GM21717 (cell line): ENCODE measurements around the gene ABCC4.

ENCODE experiments used
- ATAC-seq: cut with Tn5 transposase; IDR thresholded peaks from one replicate; pipeline ENCODE4 v1.9.1; 2021; ENCODE audit warnings: mild to moderate bottlenecking, moderate library complexity; ENCODE audit not compliant: unreplicated experiment

The ABCC4 gene

DNA sequence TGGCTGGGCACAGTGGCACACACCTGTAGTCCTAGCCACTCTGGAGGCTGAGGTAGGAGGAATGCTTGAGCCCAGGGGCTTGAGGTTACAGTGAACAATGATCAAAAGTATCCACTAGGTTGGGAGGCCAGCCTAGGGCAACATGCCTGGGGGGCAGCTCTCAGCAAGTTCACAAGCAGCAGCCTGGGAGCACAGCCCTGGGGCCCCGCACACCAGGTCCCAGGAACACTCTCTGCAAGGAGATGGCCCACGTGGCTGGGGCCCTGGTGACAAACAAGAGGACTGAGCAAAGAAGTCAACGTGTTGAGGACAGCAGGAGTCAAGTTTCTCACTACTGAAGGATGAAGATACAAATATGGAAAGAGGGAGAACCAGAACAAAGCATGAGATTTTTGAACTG, 39.3 kb downstream of the ABCC4 start:
- ATAC-seq: no peak

DNA sequence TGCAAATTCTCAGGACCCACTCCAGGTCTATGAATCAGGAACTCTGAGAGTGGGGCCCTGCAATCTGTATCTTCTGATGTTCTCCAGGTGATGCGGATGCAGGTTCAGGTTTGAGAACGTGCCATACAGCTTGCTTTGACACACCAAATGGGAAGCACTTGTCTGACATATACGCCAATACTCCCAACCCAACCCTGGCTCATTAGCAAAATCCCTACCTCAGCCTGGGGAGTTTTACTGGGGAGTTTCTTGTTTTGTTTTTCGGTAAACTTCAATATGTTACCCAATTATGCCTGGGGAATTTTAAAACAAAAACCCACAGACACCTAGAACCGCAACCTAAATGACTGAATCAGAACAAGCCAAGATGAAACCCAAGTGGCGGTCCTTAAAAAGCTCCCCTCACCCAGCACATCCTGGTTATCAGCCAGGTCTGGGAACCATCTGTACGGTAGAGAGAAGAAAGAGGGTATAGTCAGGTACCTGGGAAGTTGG, 41.2 kb downstream of the ABCC4 start:
- ATAC-seq: peak; percentile 61

DNA sequence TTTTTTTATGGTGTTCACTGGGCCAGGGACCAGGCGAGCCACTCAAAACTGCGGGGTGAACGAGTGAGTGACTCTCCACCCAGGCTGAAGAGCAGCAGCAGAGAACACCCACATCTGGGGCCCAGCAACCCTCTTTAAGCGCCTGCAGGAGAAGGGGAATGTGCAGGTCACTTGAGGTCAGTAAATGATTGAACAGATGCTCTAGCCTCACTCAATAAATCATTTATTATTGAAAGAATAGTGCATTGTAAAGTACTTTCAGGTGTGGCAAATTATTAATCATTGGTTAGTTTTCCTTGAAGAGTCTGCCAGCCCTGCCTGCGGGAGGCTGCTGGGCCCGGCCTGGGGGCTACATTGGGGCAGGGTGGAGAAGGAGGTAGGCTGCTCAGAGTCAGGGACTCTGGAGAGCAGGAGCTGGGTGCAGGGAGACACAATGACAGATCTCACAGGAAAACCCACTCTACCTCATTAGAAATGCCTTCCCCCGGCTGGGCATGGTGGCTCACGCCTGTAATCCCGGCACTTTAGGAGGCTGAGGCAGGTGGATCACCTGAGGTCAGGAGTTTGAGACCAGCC, 42.5 kb downstream of the ABCC4 start:
- ATAC-seq: no peak

DNA sequence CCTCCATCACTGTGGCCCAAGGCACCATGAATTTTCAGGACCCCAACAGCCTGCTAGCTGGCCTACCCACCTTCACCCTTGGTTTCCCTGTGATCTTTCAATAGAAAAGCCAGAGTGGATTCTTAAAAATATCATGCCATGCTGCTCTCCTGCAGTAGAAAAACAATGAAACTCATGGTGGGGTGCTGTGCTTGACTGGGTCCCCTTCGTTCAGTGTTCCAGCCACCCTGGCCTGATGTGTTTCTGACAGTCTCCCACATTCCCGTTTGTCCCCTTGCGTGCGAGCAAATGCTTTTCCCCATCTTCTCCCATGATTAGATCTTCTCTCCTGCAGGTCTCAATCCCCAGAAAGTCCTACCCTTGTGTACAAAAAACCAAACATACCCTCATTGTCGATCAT, 43.2 kb downstream of the ABCC4 start:
- ATAC-seq: no peak

DNA sequence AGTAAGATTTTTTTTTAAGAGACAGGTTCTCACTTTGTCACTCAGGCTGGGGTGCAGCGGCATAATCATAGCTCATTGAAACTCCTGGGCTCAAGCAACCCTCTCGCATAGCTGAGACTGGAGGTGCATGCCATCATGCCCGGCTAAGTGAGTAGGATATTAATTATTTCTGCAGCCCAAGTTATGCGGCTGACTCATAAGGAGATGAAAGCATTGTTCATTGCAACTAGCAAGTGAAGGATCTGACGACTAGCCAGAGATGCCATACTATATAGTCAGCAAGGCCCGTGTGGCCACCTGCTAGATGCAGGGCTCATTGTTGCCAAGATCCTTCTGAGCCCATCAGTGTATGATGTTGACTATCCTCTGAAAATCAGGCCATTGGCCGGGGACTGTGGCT, 45.2 kb downstream of the ABCC4 start:
- ATAC-seq: no peak

DNA sequence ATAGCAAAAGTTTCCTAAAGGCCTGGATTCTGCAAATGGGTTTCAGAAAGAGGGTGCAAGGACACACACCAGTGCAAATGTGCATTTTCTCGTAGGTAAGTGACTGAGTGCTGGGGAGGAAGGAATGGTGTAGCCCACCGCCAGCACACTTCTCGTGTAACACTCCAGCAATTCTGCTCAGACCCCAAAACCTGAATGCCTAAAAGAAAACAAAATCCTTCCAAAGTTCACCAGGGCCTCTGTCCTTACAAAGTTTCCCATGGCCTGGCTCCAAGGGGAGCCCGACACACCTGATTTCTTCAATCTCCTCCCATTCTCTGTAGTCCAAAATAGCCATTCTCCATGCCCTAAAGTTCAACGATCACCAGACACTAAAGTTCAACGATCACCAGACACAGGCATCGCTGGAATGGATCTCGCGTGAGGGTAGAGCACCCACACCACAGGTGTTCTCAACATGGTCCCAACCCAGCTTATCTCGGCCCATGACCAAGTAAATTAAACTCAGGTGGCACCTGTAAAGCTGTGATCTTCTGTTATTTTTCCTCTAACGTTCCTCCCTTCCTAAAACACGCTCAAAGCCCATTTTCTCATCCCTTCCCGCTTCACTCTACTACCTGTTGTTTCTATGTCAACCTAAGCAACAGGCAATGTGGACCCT, 46.0 kb downstream of the ABCC4 start:
- ATAC-seq: no peak

DNA sequence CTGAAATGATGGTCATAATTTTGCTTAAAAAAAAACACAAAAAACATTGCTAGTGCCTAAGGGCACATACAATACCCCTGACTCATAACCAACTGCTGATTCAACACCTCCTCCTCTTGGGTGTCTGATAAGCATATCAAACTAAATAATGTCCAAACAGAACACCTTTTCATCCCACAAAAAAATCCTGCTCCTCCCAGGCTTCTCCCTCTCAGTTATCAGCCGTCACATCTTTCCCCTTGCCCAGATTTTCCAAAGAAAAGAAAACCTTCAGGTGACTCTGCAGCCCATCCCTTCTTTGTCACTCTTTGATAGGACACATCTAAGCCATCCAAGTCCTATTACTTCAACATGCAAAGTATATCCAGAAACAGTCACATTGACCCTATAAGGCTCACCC, 46.9 kb downstream of the ABCC4 start:
- ATAC-seq: no peak

DNA sequence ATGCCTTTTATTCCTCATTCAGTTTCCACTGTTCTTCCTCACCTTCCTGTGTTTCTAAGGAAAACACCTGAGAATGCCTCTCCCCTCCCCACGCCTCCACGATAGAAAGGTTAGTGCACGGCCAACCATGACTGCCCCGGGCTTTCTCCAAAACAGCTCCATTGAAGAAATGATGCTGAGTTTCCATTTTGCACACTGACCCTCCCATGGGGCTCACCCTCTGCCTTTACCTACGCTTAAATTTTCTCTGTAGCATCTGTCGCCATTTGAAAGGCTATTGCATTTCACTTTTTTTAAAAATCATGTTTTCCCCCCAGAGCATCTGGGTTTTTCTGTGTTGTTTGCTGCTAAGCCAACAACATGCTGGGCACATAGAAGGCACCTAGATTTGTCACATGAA, 48.2 kb downstream of the ABCC4 start:
- ATAC-seq: no peak

DNA sequence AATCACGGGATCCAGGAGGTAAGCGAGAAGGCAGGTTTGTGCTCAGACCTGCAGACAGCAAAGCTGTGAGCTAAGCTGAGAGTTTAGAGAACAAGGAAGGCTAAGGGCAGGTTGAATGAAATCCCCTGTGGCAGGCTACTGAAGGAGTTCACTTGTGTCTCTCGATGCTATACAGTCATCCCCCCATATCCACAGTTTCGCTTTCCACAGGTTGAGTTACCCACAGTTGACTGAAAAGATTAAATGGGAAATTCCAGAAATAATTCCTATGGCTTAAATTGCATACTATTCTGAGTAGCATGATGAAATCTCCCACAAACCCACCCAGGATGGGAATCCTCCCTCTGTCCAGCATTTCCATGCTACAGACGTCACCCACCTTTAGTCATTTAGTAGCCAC, 49.6 kb downstream of the ABCC4 start:
- peak; percentile 48 for ATAC-seq

DNA sequence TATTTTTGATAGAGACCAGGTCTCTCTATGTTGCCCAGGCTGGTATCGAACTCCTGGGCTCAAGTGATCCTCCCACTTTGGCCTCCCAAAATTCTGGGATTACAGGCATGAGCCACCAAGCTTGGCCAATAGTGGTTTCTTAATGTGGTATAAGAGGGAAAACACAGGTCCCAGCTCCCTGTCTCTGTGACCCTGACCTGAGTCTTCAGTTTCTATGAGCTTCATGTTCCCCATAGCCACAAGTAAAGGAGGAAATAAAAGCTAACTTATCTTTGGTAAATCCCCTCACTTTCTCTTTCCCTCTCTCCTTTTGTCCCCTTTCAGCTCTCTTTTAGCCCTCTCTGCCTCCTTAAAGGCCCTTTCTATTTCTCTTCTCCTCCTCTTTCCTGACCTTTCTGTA, 50.3 kb downstream of the ABCC4 start:
- ATAC-seq: peak; percentile 54

DNA sequence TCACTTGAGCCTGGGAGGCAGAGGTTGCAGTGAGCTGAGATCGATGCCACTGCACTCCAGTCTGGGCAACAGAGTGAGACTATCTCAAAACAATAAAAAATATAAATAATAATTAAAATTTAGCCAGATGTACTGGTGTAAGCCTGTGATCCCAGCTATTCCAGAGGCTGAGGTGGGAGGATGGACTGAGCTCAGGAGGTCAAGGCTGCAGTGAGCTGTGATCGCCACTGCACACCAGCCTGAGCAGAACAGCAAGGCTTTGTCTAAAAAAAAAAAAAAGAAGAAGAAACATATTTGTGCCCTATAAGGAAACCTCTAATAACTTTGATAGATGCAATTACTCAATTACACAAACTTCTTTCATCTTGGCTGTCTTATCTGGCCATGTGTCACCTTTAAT, 52.3 kb downstream of the ABCC4 start:
- ATAC-seq: no peak

DNA sequence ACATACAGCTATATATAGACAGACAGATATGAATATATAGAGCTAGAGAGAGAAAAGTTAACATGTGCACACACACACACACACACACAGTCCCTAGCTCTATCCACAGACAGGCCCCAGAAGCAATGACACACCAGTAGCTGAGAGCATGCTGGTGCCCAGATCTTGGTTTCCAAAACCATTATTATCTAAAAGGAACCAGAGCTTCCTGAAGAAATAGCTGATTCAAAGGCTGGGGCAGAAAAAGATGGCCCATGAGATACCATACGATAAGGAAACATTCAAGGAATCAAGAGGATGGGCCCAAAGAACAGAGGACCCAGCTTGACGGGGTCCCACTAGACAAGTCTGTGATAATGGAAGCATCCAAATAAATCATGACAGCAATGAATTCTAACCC, 53.4 kb downstream of the ABCC4 start:
- ATAC-seq: no peak

DNA sequence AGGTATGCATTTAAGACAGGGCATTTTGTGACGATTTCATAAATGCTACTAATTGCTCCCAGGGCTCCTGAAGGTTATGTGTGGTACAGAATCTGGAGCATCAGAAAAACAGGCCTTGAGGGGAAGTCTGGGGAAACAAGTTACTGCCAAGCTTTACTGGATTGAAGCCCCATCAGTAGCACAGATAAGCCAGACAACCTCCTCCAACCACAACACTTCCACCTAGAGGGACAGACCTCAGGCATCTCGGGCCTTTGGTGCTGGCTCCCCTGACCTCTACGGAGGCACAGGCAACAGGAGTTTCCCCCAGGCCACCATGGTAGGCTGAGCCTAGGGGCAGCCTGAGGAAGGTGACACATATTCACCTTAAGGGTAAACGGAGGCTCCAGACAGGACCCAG, 54.1 kb downstream of the ABCC4 start:
- no peak for ATAC-seq

DNA sequence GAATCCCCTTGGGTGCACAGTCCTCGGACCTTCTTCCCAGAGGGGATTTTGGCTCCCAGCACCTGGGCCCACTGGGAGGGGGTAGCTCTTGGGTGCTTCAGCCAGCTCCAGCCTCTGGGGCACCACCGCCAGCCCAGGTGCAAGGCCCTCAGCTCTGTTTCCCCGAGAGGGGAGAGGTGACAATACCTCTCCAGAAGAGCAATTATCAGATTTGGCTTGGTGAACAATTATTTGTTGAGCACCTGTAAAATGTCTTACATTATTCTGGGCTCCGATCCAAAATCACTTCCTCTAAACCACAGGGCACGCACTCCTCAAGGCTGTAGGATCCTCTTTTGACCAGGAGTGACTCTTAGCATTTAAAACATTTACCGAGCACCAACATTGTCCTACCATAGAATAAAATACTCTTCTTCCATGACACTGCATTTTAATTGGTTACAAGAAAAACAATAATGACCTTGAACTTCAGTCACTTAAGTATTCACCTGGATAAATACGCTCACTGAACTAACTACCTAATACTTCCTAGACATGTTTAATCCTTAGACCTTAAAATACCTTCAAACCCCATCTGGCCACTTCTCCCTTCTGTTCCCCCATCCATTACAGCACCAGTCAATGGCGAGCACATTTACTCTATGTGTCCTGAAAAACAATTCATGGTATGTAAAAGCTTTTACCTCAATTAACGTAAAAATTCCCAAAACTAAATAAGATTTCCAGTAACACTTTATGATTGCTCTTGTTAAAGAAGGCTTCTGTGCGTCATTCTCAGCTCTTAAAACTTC, 54.8 kb downstream of the ABCC4 start:
- no peak for ATAC-seq

DNA sequence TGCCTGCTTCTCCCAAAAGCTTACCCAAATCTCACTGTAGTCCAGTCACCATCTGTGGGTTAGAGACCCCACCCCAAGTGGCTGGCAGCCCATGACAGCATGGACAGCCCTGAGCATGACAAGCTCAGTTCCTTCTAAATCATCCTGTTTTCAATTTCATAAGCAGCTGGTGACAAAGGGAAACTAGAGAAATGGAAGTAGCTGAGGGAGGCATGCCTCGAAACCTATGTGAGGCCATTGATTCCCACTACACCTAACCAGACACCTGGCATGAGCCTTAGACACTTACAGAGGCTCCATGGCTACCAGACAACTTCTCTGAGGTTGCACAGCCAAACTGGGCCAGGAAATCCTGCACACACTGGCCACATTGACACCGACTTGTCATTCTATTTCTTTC, 56.2 kb downstream of the ABCC4 start:
- peak; percentile 52 for ATAC-seq

DNA sequence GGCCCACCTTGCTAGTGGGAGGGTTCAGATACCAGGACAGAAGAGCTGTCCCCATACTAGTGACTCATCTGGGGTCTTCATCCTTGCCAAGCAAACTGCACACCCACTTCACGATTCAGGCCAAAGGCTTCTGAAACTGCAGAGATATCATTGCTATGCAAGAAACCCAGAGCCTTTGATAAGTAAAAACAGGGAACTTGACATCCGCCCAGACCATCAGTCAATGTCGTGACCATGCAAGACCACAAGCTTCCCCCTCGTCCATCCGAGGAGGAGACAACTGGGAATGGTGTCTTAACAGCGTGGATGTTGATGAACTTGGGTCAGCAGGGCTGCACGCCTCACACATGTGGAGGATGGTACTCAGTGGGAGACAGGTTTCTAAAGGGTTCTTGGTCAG, 58.0 kb downstream of the ABCC4 start:
- no peak for ATAC-seq

DNA sequence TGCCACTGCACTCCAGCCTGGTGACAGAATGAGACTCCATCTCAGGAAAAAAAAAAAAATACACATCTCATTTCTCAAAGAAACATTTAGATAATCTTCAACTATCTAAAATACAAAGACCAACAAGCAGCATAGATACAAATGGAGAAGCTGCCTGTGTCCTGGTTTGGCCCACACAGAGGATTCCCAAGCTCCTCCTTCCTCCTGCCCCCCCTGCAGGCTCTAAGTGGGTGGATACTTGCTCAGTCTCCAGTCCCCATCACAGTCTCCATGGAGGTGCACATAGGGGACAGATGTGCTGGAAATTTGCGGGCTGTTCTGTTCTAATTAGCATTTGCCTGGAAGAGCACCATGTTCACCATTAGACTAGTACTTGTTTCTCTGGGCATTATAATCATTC, 59.9 kb downstream of the ABCC4 start:
- no peak for ATAC-seq

DNA sequence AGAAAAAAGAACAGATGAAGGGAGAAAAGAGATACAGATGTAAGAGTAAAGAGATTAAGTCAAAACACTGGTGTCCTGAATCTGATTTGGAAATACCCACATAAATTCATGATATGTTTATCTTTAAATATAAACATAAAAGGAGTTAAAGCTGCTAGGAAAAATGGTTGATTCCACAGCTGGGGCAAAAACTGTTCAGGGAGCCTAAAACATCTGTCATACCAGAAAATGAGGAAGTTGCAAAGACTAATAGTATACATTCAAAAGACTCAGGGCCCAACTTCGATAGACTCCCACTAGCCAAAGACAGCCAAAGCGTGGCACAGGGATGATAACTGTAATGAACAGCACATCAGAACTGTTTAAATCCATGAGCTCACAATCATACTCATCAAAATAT, 62.0 kb downstream of the ABCC4 start:
- ATAC-seq: peak; percentile 74

DNA sequence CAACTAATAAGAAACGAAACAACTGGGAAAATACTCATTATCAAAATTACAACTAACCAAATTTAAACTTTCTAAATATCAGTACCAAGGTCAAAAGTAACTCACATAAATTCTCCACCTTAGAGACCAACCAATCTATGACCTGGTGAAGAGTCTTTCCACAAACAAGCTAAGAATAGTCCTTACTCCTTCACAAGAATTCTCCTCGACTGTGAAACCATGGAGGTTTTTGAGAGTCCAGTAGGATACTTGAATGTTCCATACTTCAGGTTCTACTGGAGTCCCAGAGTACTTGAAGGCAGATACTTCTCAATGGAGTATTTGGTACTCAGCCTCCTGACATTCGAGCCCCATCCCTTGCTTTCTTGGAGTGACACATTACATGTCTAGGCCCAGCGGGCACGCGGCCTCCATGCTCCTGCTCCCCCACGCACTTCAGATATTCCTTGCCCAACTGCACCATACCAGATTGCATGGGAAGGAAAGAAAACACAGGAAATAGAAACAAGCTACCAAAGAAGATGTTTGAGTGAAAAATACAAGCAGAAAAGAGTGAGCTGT, 63.9 kb downstream of the ABCC4 start:
- ATAC-seq: no peak

DNA sequence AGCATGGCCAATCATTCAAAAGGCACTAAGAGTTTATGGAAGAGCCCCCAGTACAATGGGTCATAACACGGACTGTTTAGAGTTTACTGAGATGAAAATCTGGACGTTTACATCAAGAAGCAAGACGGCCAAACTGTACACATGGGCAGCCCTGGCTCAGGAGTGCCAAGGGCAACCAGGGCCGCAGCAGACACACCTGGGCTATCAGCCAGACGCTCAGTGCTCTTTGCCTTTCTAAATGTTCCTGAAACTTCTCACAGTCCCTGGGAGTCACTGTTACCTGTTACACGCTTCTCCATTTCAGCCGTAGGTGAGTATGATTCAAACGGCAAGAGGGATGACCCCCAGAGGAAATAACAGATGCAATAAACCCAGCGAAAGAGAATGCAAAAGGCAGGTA, 64.5 kb downstream of the ABCC4 start:
- ATAC-seq: no peak

DNA sequence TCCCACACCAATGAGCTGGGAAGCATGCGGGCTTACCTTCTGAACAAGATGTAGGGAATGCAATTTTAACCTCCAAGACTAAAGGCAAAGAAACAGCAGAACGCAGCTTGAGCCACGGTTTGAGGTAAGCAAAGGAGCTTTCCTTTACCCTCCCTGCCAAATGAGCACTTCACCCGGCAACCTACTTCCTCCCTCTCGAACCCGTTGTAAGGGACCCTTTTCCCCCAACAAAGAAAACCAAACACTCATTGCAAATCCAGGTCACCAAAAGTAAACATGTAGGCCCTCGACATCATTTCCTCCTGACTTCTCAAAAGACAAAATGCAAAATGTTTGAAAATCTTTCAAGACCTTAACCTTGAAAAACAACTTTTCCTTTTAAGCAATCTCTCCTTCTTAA, 65.3 kb downstream of the ABCC4 start:
- no peak for ATAC-seq

DNA sequence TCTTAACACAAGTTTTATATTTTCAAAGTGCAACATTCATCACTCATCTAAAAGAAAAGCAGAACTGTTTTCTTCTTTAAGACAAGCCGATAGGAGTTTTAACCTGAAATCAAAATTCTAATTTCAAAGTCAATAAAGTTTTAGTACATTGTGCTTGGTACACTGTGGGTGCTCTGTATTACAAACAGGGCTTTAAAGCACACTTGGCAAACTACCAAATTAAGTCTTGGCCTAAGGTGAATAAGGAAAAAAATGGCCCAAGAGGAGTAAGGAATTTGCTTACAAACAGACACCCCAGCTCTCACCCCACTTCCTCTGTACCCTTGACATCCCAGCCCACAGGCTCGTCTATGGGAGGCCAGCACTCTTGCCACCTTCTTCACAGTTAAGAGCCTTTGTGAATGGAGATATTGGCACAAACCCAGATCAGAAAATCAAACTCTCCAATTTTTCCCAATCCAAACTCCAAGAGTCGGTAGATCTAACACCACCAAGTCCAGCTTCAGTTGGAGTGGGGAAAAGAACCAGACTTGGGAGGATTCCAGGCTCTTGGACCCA, 66.0 kb downstream of the ABCC4 start:
- no peak for ATAC-seq
